Effector memory CD4-positive, alpha-beta T cell (primary cell): ENCODE results near the gene DYRK1A.

Experiments used
- DNase-seq, 3 donors: peaks; one replicate each; pipeline ENCODE4 v3.0.0-alpha.2; 2020
- H3K27ac ChIP-seq: 2 replicates; pipeline ENCODE4 v1.7.0; 2013; ENCODE audit warnings: mild to moderate bottlenecking, low read length, moderate library complexity; ENCODE audit not compliant: insufficient read depth, poor library complexity, severe bottlenecking
- H3K27me3 ChIP-seq: replicated peaks from 2 replicates; pipeline ENCODE4 v1.7.0; 2013; ENCODE audit warnings: mild to moderate bottlenecking, low read length; ENCODE audit not compliant: insufficient read depth, control insufficient read depth, poor library complexity, severe bottlenecking
- H3K36me3 ChIP-seq: 2 replicates; pipeline ENCODE4 v1.7.0; 2013; ENCODE audit warnings: mild to moderate bottlenecking, low read length, moderate library complexity; ENCODE audit not compliant: control insufficient read depth, insufficient read depth
- H3K4me1 ChIP-seq: 2 replicates; pipeline ENCODE4 v1.7.0; 2013; ENCODE audit warnings: low read length, mild to moderate bottlenecking; ENCODE audit not compliant: control insufficient read depth, insufficient read depth, poor library complexity, severe bottlenecking
- H3K4me3 ChIP-seq: 2 replicates; pipeline ENCODE4 v1.7.0; 2013; ENCODE audit warnings: low read length, low read depth, mild to moderate bottlenecking; ENCODE audit not compliant: insufficient read depth, poor library complexity, severe bottlenecking
- H3K9me3 ChIP-seq: 2 replicates; pipeline ENCODE4 v1.7.0; 2013; ENCODE audit warnings: mild to moderate bottlenecking, low read length, moderate library complexity; ENCODE audit not compliant: control insufficient read depth

The DYRK1A gene

GRCh38 chr21:37339552-37339939, 27.0 kb upstream of the DYRK1A start:
- Histone ChIP-seq H3K4me3 (no peak overlapping the region), H3K27me3 (no peaks in the 10 kb centered on the region), H3K36me3 (no peaks in the 10 kb centered on the region), H3K9me3 (no peaks in the 10 kb centered on the region), H3K27ac (no peak overlapping the region), H3K4me1 (no peaks in the 10 kb centered on the region)
- DNase-seq = no peak

GRCh38 chr21:37341254-37341960, 25.2 kb upstream of the DYRK1A start:
- no peak overlapping the region for H3K27ac ChIP-seq
- no peak for DNase-seq

GRCh38 chr21:37342046-37342632, 24.4 kb upstream of the DYRK1A start:
- Histone ChIP-seq H3K9me3 (no peaks in the 10 kb centered on the region), H3K4me1 (no peaks in the 10 kb centered on the region), H3K36me3 (no peaks in the 10 kb centered on the region), H3K27me3 (no peaks in the 10 kb centered on the region), H3K4me3 (no peak overlapping the region), H3K27ac (no peak overlapping the region)
- DNase-seq = no peak

More at GRCh38 chr21:37341254-37341960, 25.2 kb upstream of the DYRK1A start:
- Histone ChIP-seq H3K9me3 (no peaks in the 10 kb centered on the region), H3K36me3 (no peaks in the 10 kb centered on the region), H3K27me3 (no peaks in the 10 kb centered on the region), H3K4me3 (no peak overlapping the region), H3K4me1 (no peaks in the 10 kb centered on the region)

- H3K27ac ChIP-seq = no peak overlapping the region
- no peaks in the 10 kb centered on the region for H3K27me3 ChIP-seq
- H3K4me1 ChIP-seq = no peaks in the 10 kb centered on the region
- no peak for DNase-seq
- no peak overlapping the region for H3K4me3 ChIP-seq
- H3K9me3 ChIP-seq = peaks cover 7% of the 10 kb centered on the region
- no peaks in the 10 kb centered on the region for H3K36me3 ChIP-seq
These were observed 19.6 kb upstream of the DYRK1A start for GRCh38 chr21:37346841-37347430.

- no peaks in the 10 kb centered on the region for H3K36me3 ChIP-seq
- H3K27me3 ChIP-seq = no peaks in the 10 kb centered on the region
These were observed 17.9 kb upstream of the DYRK1A start for GRCh38 chr21:37348664-37349063.

GRCh38 chr21:37350472-37350871, 16.1 kb upstream of the DYRK1A start:
- no peak for DNase-seq
- peaks cover 7% of the 10 kb centered on the region for H3K9me3 ChIP-seq
- H3K36me3 ChIP-seq = no peaks in the 10 kb centered on the region
- H3K4me3 ChIP-seq = no peak overlapping the region
- H3K27me3 ChIP-seq = no peaks in the 10 kb centered on the region
- no peak overlapping the region for H3K27ac ChIP-seq
- H3K4me1 ChIP-seq = no peaks in the 10 kb centered on the region

More at GRCh38 chr21:37348664-37349063, 17.9 kb upstream of the DYRK1A start:
- Histone ChIP-seq H3K4me1 (no peaks in the 10 kb centered on the region), H3K4me3 (no peak overlapping the region), H3K27ac (no peak overlapping the region), H3K9me3 (peaks cover 7% of the 10 kb centered on the region)
- no peak for DNase-seq

- Histone ChIP-seq H3K9me3 (no peaks in the 10 kb centered on the region), H3K27ac (no peak overlapping the region), H3K4me3 (no peak overlapping the region), H3K36me3 (no peaks in the 10 kb centered on the region), H3K27me3 (no peaks in the 10 kb centered on the region), H3K4me1 (no peaks in the 10 kb centered on the region)
- no peak for DNase-seq
These were observed 9.9 kb upstream of the DYRK1A start for GRCh38 chr21:37356706-37357105.

- no peak overlapping the region for H3K4me3 ChIP-seq
- H3K27ac ChIP-seq = no peak overlapping the region
- H3K27me3 ChIP-seq = no peaks in the 10 kb centered on the region
- no peaks in the 10 kb centered on the region for H3K4me1 ChIP-seq
- no peaks in the 10 kb centered on the region for H3K36me3 ChIP-seq
- no peak for DNase-seq
- no peaks in the 10 kb centered on the region for H3K9me3 ChIP-seq
These were observed 8.9 kb upstream of the DYRK1A start for GRCh38 chr21:37357691-37358090.

- Histone ChIP-seq H3K4me3 (no peak overlapping the region), H3K9me3 (no peaks in the 10 kb centered on the region), H3K27ac (no peak overlapping the region), H3K36me3 (no peaks in the 10 kb centered on the region), H3K4me1 (no peaks in the 10 kb centered on the region), H3K27me3 (no peaks in the 10 kb centered on the region)
- DNase-seq = no peak
These were observed 8.2 kb upstream of the DYRK1A start for GRCh38 chr21:37358397-37358796.

GRCh38 chr21:37363936-37364335, 2.6 kb upstream of the DYRK1A start:
- Histone ChIP-seq H3K27ac (no peak overlapping the region), H3K36me3 (no peaks in the 10 kb centered on the region), H3K4me1 (peaks cover 13% of the 10 kb centered on the region), H3K9me3 (no peaks in the 10 kb centered on the region), H3K4me3 (no peak overlapping the region), H3K27me3 (no peaks in the 10 kb centered on the region)
- DNase-seq = no peak
